Glutamatergic neuron (in vitro differentiated cells): ENCODE data around the gene RAP1GAP. TPM values are rescaled to one million over a fixed set of nuclear protein-coding genes. Genes with fewer than 3 reads are reported as not detected.

Experiments
- DNase-seq: peaks from one replicate; pipeline ENCODE4 v3.0.0; 2022
- H3K27ac Mint-ChIP-seq: one replicate; pipeline ENCODE4 v1.8.0; 2020; ENCODE audit warnings: mild to moderate bottlenecking, mixed read lengths, inconsistent platforms; ENCODE audit not compliant: unreplicated experiment
- H3K27me3 Mint-ChIP-seq: one replicate; pipeline ENCODE4 v1.8.0; 2020; ENCODE audit warnings: mild to moderate bottlenecking, moderate library complexity, mixed read lengths, inconsistent platforms; ENCODE audit not compliant: unreplicated experiment
- H3K36me3 Mint-ChIP-seq: one replicate; pipeline ENCODE4 v1.8.0; 2020; ENCODE audit warnings: mild to moderate bottlenecking, mixed read lengths, inconsistent platforms; ENCODE audit not compliant: unreplicated experiment
- H3K4me1 Mint-ChIP-seq: one replicate; pipeline ENCODE4 v1.8.0; 2020; ENCODE audit warnings: mild to moderate bottlenecking, low read depth, mixed read lengths, inconsistent platforms; ENCODE audit not compliant: unreplicated experiment
- H3K4me3 Mint-ChIP-seq: one replicate; pipeline ENCODE4 v1.8.0; 2020; ENCODE audit warnings: mild to moderate bottlenecking, mixed read lengths, inconsistent platforms; ENCODE audit not compliant: unreplicated experiment
- H3K9me3 Mint-ChIP-seq: one replicate; pipeline ENCODE4 v1.8.0; 2020; ENCODE audit warnings: mild to moderate bottlenecking, moderate library complexity, mixed read lengths, inconsistent platforms; ENCODE audit not compliant: unreplicated experiment
- CTCF ChIP-seq: fragments of 200-600 bp; sonication (generic); IDR thresholded peaks from one replicate; pipeline ENCODE4 v1.5.0; 2021; ENCODE audit not compliant: partially characterized antibody, unreplicated experiment
- total RNA-seq: library from RNA; stranded (reverse); fragmentation: NEBNext Ultra II Directional; extraction: Animal tissue kit (Norgen Biotek cat#: 25700); gene quantifications from one replicate; pipeline ENCODE4 v1.2.1, GENCODE V29; 2021; ENCODE audit not compliant: unreplicated experiment

The RAP1GAP gene
- total RNA-seq, 1 donor from 2014 or later: 4.8 TPM

- H3K4me3 Mint-ChIP-seq: no peak overlapping the region
- no peaks in the 10 kb centered on the region for H3K36me3 Mint-ChIP-seq
- TF ChIP-seq CTCF: no peak
- H3K27me3 Mint-ChIP-seq: peaks cover 5% of the 10 kb centered on the region
- H3K4me1 Mint-ChIP-seq: no peaks in the 10 kb centered on the region
- DNase-seq: no peak
- no peak overlapping the region for H3K27ac Mint-ChIP-seq
- H3K9me3 Mint-ChIP-seq: peaks cover 2% of the 10 kb centered on the region
Observed at GRCh38 chr1:21641076-21641475, 28.1 kb downstream of the RAP1GAP start.

- H3K36me3 Mint-ChIP-seq: no peaks in the 10 kb centered on the region
- H3K27ac Mint-ChIP-seq: no peak overlapping the region
- no peaks in the 10 kb centered on the region for H3K4me1 Mint-ChIP-seq
- no peak overlapping the region for H3K4me3 Mint-ChIP-seq
- TF ChIP-seq CTCF: no peak
- H3K9me3 Mint-ChIP-seq: peaks cover 2% of the 10 kb centered on the region
- H3K27me3 Mint-ChIP-seq: peaks cover 5% of the 10 kb centered on the region
- no peak for DNase-seq
Observed at GRCh38 chr1:21640653-21641052, 28.5 kb downstream of the RAP1GAP start.

GRCh38 chr1:21639594-21640041, 29.5 kb downstream of the RAP1GAP start:
- TF ChIP-seq CTCF: no peak
- Mint-ChIP-seq H3K9me3 (peaks cover 2% of the 10 kb centered on the region), H3K4me1 (no peaks in the 10 kb centered on the region), H3K27me3 (peaks cover 9% of the 10 kb centered on the region), H3K36me3 (no peaks in the 10 kb centered on the region), H3K27ac (no peak overlapping the region), H3K4me3 (no peak overlapping the region)
- DNase-seq: no peak

- Mint-ChIP-seq H3K9me3 (peaks cover 2% of the 10 kb centered on the region), H3K4me3 (no peak overlapping the region), H3K27me3 (peaks cover 4% of the 10 kb centered on the region), H3K4me1 (no peaks in the 10 kb centered on the region), H3K27ac (no peak overlapping the region), H3K36me3 (no peaks in the 10 kb centered on the region)
- DNase-seq: no peak
- TF ChIP-seq CTCF: no peak
Observed at GRCh38 chr1:21638531-21639341, 30.4 kb downstream of the RAP1GAP start.

- DNase-seq: no peak
- Mint-ChIP-seq H3K27me3 (peaks cover 4% of the 10 kb centered on the region), H3K4me3 (no peak overlapping the region), H3K27ac (no peak overlapping the region), H3K36me3 (no peaks in the 10 kb centered on the region), H3K4me1 (no peaks in the 10 kb centered on the region), H3K9me3 (peaks cover 2% of the 10 kb centered on the region)
- TF ChIP-seq CTCF: no peak
Observed at GRCh38 chr1:21637514-21637913, 31.6 kb downstream of the RAP1GAP start.
